HEK293 (cell line): ENCODE results near the gene RAB44.

Experiments used
- CTCF ChIA-PET: fragments of 350-600 bp; formaldehyde crosslinking; extraction: SDS; loops from one replicate; lab custom pipeline; 2021; ENCODE audit warnings: antibody characterized with exemption; lab: Yijun Ruan, JAX
- POLR2A ChIA-PET: fragments of 300-600 bp; formaldehyde crosslinking; extraction: SDS; loops from one replicate; lab custom pipeline; 2020; ENCODE audit warnings: antibody characterized with exemption, inconsistent platforms; lab: Yijun Ruan, JAX
- H3K27ac ChIP-seq: fragments of 200-500 bp; sonication (Bioruptor generic); 2 replicates; pipeline ENCODE4 v1.5.1; 2014; ENCODE audit warnings: low read depth, low read length, control low read depth, inconsistent platforms; ENCODE audit errors: extremely low read depth
- H3K36me3 ChIP-seq, 2 experiments: fragments of 200-500 bp in 1 of 2; sonication (Bioruptor generic) in 1 of 2; 1 replicate in 1 of 2; 2 replicates in 1 of 2; pipeline ENCODE4 v1.5.1; 2014 to 2017; ENCODE audit warnings: inconsistent platforms in 2 of 2, low read length in 2 of 2; ENCODE audit not compliant: control insufficient read depth in 2 of 2, insufficient read depth in 1 of 2
- H3K4me1 ChIP-seq: fragments of 200-500 bp; sonication (Bioruptor generic); 2 replicates; pipeline ENCODE4 v1.5.1; 2014; ENCODE audit warnings: mild to moderate bottlenecking, low read length, inconsistent platforms; ENCODE audit not compliant: control insufficient read depth, insufficient read depth
- H3K4me3 ChIP-seq: 2 replicates; pipeline ENCODE4 v1.5.1; 2011; ENCODE audit warnings: low read depth, mild to moderate bottlenecking, control low read depth, low read length, moderate library complexity
- H3K9me3 ChIP-seq: fragments of 200-500 bp; sonication (Bioruptor generic); 2 replicates; pipeline ENCODE4 v1.5.1; 2014; ENCODE audit warnings: low read depth, low read length, inconsistent platforms; ENCODE audit not compliant: control insufficient read depth, insufficient read depth
- ATF2 ChIP-seq: fragments of 450-650 bp; formaldehyde crosslinking; IDR thresholded peaks from 2 replicates; pipeline ENCODE4 v1.5.1; 2016; ENCODE audit warnings: missing biosample characterization, missing genetic modification characterization, low read depth
- EGR2 ChIP-seq: fragments of 450-650 bp; formaldehyde crosslinking; IDR thresholded peaks from 2 replicates; pipeline ENCODE4 v1.5.1; 2016; ENCODE audit warnings: low read depth, missing biosample characterization, missing genetic modification characterization
- HOXA7 ChIP-seq: sonication (generic); formaldehyde crosslinking; IDR thresholded peaks from 2 replicates; pipeline ENCODE4 v1.8.1; 2022; ENCODE audit warnings: missing genetic modification reagents, borderline replicate concordance
- KLF16 ChIP-seq: fragments of 450-650 bp; formaldehyde crosslinking; IDR thresholded peaks from 2 replicates; pipeline ENCODE4 v1.5.1; 2017; ENCODE audit warnings: missing biosample characterization, missing genetic modification characterization
- PRDM4 ChIP-seq: fragments of 450-650 bp; formaldehyde crosslinking; IDR thresholded peaks from 2 replicates; pipeline ENCODE4 v1.5.1; 2017; ENCODE audit warnings: missing biosample characterization, missing genetic modification characterization
- SP2 ChIP-seq: fragments of 450-650 bp; formaldehyde crosslinking; IDR thresholded peaks from 2 replicates; pipeline ENCODE4 v1.5.1; 2016; ENCODE audit warnings: missing biosample characterization, missing genetic modification characterization
- ZBTB44 ChIP-seq: fragments of 450-650 bp; IDR thresholded peaks from 2 replicates; pipeline ENCODE4 v1.5.1; 2018; ENCODE audit warnings: missing biosample characterization, mild to moderate bottlenecking, missing genetic modification characterization
- ZBTB49 ChIP-seq: fragments of 450-650 bp; formaldehyde crosslinking; IDR thresholded peaks from 2 replicates; pipeline ENCODE4 v1.5.1; 2016; ENCODE audit warnings: missing biosample characterization, missing genetic modification characterization, low read depth
- ZFHX2 ChIP-seq: fragments of 450-650 bp; formaldehyde crosslinking; conservative IDR thresholded peaks from 2 replicates; pipeline ENCODE4 v1.5.1; 2016; ENCODE audit warnings: missing biosample characterization, missing genetic modification characterization
- ZNF157 ChIP-seq: fragments of 450-650 bp; formaldehyde crosslinking; IDR thresholded peaks from 2 replicates; pipeline ENCODE4 v1.5.1; 2016; ENCODE audit warnings: missing biosample characterization, missing genetic modification characterization
- ZNF391 ChIP-seq: fragments of 450-650 bp; formaldehyde crosslinking; IDR thresholded peaks from 2 replicates; pipeline ENCODE4 v1.5.1; 2016; ENCODE audit warnings: low read depth, missing biosample characterization, missing genetic modification characterization, borderline replicate concordance
- ZNF513 ChIP-seq: fragments of 450-650 bp; IDR thresholded peaks from 2 replicates; pipeline ENCODE4 v1.5.1; 2018; ENCODE audit warnings: missing biosample characterization, missing genetic modification characterization
- ZNF548 ChIP-seq: fragments of 450-650 bp; formaldehyde crosslinking; IDR thresholded peaks from 2 replicates; pipeline ENCODE4 v1.5.1; 2016; ENCODE audit warnings: missing biosample characterization, missing genetic modification characterization
- ZNF610 ChIP-seq: fragments of 450-650 bp; formaldehyde crosslinking; IDR thresholded peaks from 2 replicates; pipeline ENCODE4 v1.5.1; 2016; ENCODE audit warnings: missing biosample characterization, missing genetic modification characterization, borderline replicate concordance
- ZNF645 ChIP-seq: fragments of 450-650 bp; formaldehyde crosslinking; IDR thresholded peaks from 2 replicates; pipeline ENCODE4; 2016; ENCODE audit warnings: missing biosample characterization, missing genetic modification characterization

The RAB44 gene

GRCh38 chr6:36727505-36728021 is 29.9 kb downstream of the RAB44 start (continued):
- TF ChIP-seq PRDM4 (tag by site-specific recombination) (no peak), HOXA7 (CRISPR knock-in tag) (no peak), ZNF645 (tag by site-specific recombination) (no peak), ZBTB44 (tag by site-specific recombination) (no peak), ZNF513 (tag by site-specific recombination) (no peak), KLF16 (no peak)

GRCh38 chr6:36728289-36729160 is 30.9 kb downstream of the RAB44 start:
- no peak overlapping the region for H3K27ac ChIP-seq
- H3K9me3 ChIP-seq: no peaks in the 10 kb centered on the region
- H3K36me3 ChIP-seq: no peaks in the 10 kb centered on the region
- H3K4me1 ChIP-seq: no peaks in the 10 kb centered on the region
- no peak overlapping the region for H3K4me3 ChIP-seq
- TF ChIP-seq EGR2 (tag by site-specific recombination) (peak; percentile 50; the same call in 1 of the 2 replicates), ZFHX2 (tag by site-specific recombination) (0 out of 2 replicates have a peak, but pooled peaks have one; percentile 10), ZNF157 (tag by site-specific recombination) (peak; percentile 73), ZNF610 (tag by site-specific recombination) (no peak)
- CTCF ChIA-PET: interaction anchor here (0.6 to 4.5 kb wide), 4 partner anchors 30 to 482 kb away, joined by 3 to 25 read pairs (median 3); no protein-coding TSS in a partner anchor
- POLR2A ChIA-PET: no interaction called here

GRCh38 chr6:36729161-36729524 is 31.5 kb downstream of the RAB44 start:
- H3K36me3 ChIP-seq: no peaks in the 10 kb centered on the region
- CTCF ChIA-PET: interaction anchor here (0.6 to 4.5 kb wide), 3 partner anchors 30 to 481 kb away, joined by 3 to 25 read pairs (median 3); no protein-coding TSS in a partner anchor
- TF ChIP-seq ZBTB49 (no peak), SP2 (tag by site-specific recombination) (no peak), ZNF391 (tag by site-specific recombination) (no peak), ATF2 (tag by site-specific recombination) (peak; percentile 27; the same call in 1 of the 2 replicates), ZNF548 (tag by site-specific recombination) (no peak)

More at GRCh38 chr6:36729161-36729524, 31.5 kb downstream of the RAB44 start:
- H3K4me3 ChIP-seq: no peak overlapping the region
- no peaks in the 10 kb centered on the region for H3K4me1 ChIP-seq
- H3K27ac ChIP-seq: 0 out of 2 replicates have a peak overlapping the region, but pooled peaks have one; percentile 2
- POLR2A ChIA-PET: no interaction called here
- no peaks in the 10 kb centered on the region for H3K9me3 ChIP-seq
